Measurements from ENCODE around the gene BANP. TPM values are rescaled to one million over a fixed set of nuclear protein-coding genes. Genes with fewer than 3 reads are reported as not detected.

BANP gene
- total and polyA plus RNA-seq, 3 donors from 2014 or later: 25.3 to 60.2 (median 55.9) TPM

- intact Hi-C loops (cut with DNase I; ENCODE audit: low total_unique reads): no loop called here
- TF ChIP-seq CTCF (IDR thresholded peaks at IDR 0.05) (no peak), POLR2A (IDR thresholded peaks at IDR 0.05) (no peak)
- H3K4me3 ChIP-seq: no peak overlapping the region
- H3K4me1 ChIP-seq: peaks cover 4% of the 10 kb centered on the region
- no peak overlapping the region for H3K27ac ChIP-seq
- no peaks in the 10 kb centered on the region for H3K27me3 ChIP-seq
- H3K9me3 ChIP-seq: no peaks in the 10 kb centered on the region
- 94 to 95% methylated on average over 29 to 30 of the region's 30 CpGs for WGBS, 2 donors
- DNase-seq: no peak
- no peaks in the 10 kb centered on the region for H3K36me3 ChIP-seq (ENCODE audit: low read depth, missing control alignments)
Observed at GRCh38 chr16:88060524-88061219, 109.4 kb downstream of the BANP start.

GRCh38 chr16:88061346-88062110 is 110.3 kb downstream of the BANP start:
- Histone ChIP-seq H3K27me3 (no peaks in the 10 kb centered on the region), H3K4me3 (no peak overlapping the region), H3K36me3 (ENCODE audit: low read depth, missing control alignments) (no peaks in the 10 kb centered on the region), H3K27ac (no peak overlapping the region), H3K4me1 (peaks cover 4% of the 10 kb centered on the region), H3K9me3 (no peaks in the 10 kb centered on the region)
- no peak for DNase-seq
- TF ChIP-seq POLR2A (IDR thresholded peaks at IDR 0.05) (no peak), CTCF (IDR thresholded peaks at IDR 0.05) (no peak)
- intact Hi-C loops (cut with DNase I; ENCODE audit: low total_unique reads): no loop called here
- 91% methylated on average over 14 of the region's 14 CpGs for WGBS, 2 donors

- intact Hi-C loops (cut with DNase I; ENCODE audit: low total_unique reads): no loop called here
- TF ChIP-seq CTCF (IDR thresholded peaks at IDR 0.05): no peak
- TF ChIP-seq POLR2A (IDR thresholded peaks at IDR 0.05): no peak
- Histone ChIP-seq H3K27me3 (no peaks in the 10 kb centered on the region), H3K4me1 (peaks cover 4% of the 10 kb centered on the region), H3K27ac (no peak overlapping the region), H3K9me3 (no peaks in the 10 kb centered on the region), H3K36me3 (ENCODE audit: low read depth, missing control alignments) (no peaks in the 10 kb centered on the region), H3K4me3 (no peak overlapping the region)
- 56 to 66% methylated on average over 23 to 30 of the region's 30 CpGs for WGBS, 2 donors
- DNase-seq: no peak
Observed at GRCh38 chr16:88062341-88063210, 111.3 kb downstream of the BANP start.

- TF ChIP-seq POLR2A (IDR thresholded peaks at IDR 0.05): no peak
- TF ChIP-seq CTCF (IDR thresholded peaks at IDR 0.05): no peak
- peak; percentile 38 for DNase-seq
- intact Hi-C loops (cut with DNase I; ENCODE audit: low total_unique reads): no loop called here
- Histone ChIP-seq H3K4me3 (no peak overlapping the region), H3K9me3 (no peaks in the 10 kb centered on the region), H3K4me1 (peaks cover 4% of the 10 kb centered on the region), H3K36me3 (ENCODE audit: low read depth, missing control alignments) (no peaks in the 10 kb centered on the region), H3K27ac (no peak overlapping the region), H3K27me3 (no peaks in the 10 kb centered on the region)
- 64 to 78% methylated on average over 16 of the region's 16 CpGs for WGBS, 2 donors
Observed at GRCh38 chr16:88063211-88063773, 112.1 kb downstream of the BANP start.
